ENCODE results near the gene CXCL1.

GRCh38 chr4:73852771-73853170, 16.4 kb upstream of the CXCL1 start:
- TF ChIP-seq POLR2A (IDR thresholded peaks at IDR 0.05) (no peak), CTCF (IDR thresholded peaks at IDR 0.05) (no peak), EP300 (IDR thresholded peaks at IDR 0.05) (no peak), POLR2AphosphoS5 (IDR thresholded peaks at IDR 0.05) (no peak)

All from sigmoid colon (tissue), 4 donors.